ENCODE measurements around the gene ACCSL. TPM values are rescaled to one million over a fixed set of nuclear protein-coding genes. Genes with fewer than 3 reads are reported as not detected.

The ACCSL gene
- total and polyA plus RNA-seq, 2 donors from 2014 or later = not detected

GRCh38 chr11:44101098-44101497 is 53.3 kb downstream of the ACCSL start:
- DNase-seq (no peak), FAIRE-seq (no peak)
- Histone ChIP-seq H3K4me3 (ENCODE audit: low read length in 3 of 3) (no peak overlapping the region), H3K9ac (ENCODE audit: low read length in 3 of 3) (no peak overlapping the region), H3K27ac (ENCODE audit: low read depth in 2 of 2, low read length in 2 of 2) (no peak overlapping the region), H3K9me3 (ENCODE audit: control insufficient read depth in 2 of 3, insufficient read depth in 1 of 3, low read length in 3 of 3) (no peaks in the 10 kb centered on the region), H3K27me3 (ENCODE audit: control insufficient read depth, insufficient read depth, low read length) (no peaks in the 10 kb centered on the region), H3K4me1 (ENCODE audit: control insufficient read depth in 2 of 3, insufficient read depth in 2 of 3, low read depth in 1 of 3, low read length in 3 of 3) (peaks cover 0 to 3% (median 0%) of the 10 kb centered on the region in 3 donors), H3K36me3 (ENCODE audit: control insufficient read depth in 2 of 3, insufficient read depth in 3 of 3, low read length in 3 of 3) (peaks cover 0 to 4% (median 3%) of the 10 kb centered on the region in 3 donors)
- no peak for TF ChIP-seq CTCF (IDR thresholded peaks at IDR 0.05; ENCODE audit: borderline replicate concordance, extremely low read depth, insufficient read depth)
- intact Hi-C loops (cut with DNase I) = no loop called here

- FAIRE-seq = no peak
- no peaks in the 10 kb centered on the region for H3K4me1 ChIP-seq (ENCODE audit: control insufficient read depth in 2 of 3, insufficient read depth in 2 of 3, low read depth in 1 of 3, low read length in 3 of 3)
- no peak for DNase-seq
Observed at GRCh38 chr11:44104481-44105294, 56.9 kb downstream of the ACCSL start.

GRCh38 chr11:44108260-44108659 is 60.5 kb downstream of the ACCSL start:
- Histone ChIP-seq H3K36me3 (ENCODE audit: control insufficient read depth in 2 of 3, insufficient read depth in 3 of 3, low read length in 3 of 3) (peaks cover 0 to 16% (median 8%) of the 10 kb centered on the region in 3 donors), H3K4me1 (ENCODE audit: control insufficient read depth in 2 of 3, insufficient read depth in 2 of 3, low read depth in 1 of 3, low read length in 3 of 3) (no peaks in the 10 kb centered on the region), H3K4me3 (ENCODE audit: low read length in 3 of 3) (no peak overlapping the region), H3K9me3 (ENCODE audit: control insufficient read depth in 2 of 3, insufficient read depth in 1 of 3, low read length in 3 of 3) (no peaks in the 10 kb centered on the region), H3K27ac (ENCODE audit: low read depth in 2 of 2, low read length in 2 of 2) (no peak overlapping the region), H3K9ac (ENCODE audit: low read length in 3 of 3) (no peak overlapping the region), H3K27me3 (ENCODE audit: control insufficient read depth, insufficient read depth, low read length) (no peaks in the 10 kb centered on the region)
- no peak for TF ChIP-seq CTCF (IDR thresholded peaks at IDR 0.05; ENCODE audit: borderline replicate concordance, extremely low read depth, insufficient read depth)
- DNase-seq = no peak
- intact Hi-C loops (cut with DNase I) = no loop called here
- no peak for FAIRE-seq

More at GRCh38 chr11:44104481-44105294, 56.9 kb downstream of the ACCSL start:
- intact Hi-C loops (cut with DNase I) = no loop called here
- Histone ChIP-seq H3K27me3 (ENCODE audit: control insufficient read depth, insufficient read depth, low read length) (no peaks in the 10 kb centered on the region), H3K4me3 (ENCODE audit: low read length in 3 of 3) (no peak overlapping the region), H3K9ac (ENCODE audit: low read length in 3 of 3) (no peak overlapping the region), H3K36me3 (ENCODE audit: control insufficient read depth in 2 of 3, insufficient read depth in 3 of 3, low read length in 3 of 3) (peaks cover 0 to 9% (median 8%) of the 10 kb centered on the region in 3 donors), H3K27ac (ENCODE audit: low read depth in 2 of 2, low read length in 2 of 2) (no peak overlapping the region), H3K9me3 (ENCODE audit: control insufficient read depth in 2 of 3, insufficient read depth in 1 of 3, low read length in 3 of 3) (no peaks in the 10 kb centered on the region)
- no peak for TF ChIP-seq CTCF (IDR thresholded peaks at IDR 0.05; ENCODE audit: borderline replicate concordance, extremely low read depth, insufficient read depth)

Other genes starting within 250 kb of the ACCSL start
- gene ALKBH3, start 167.2 kb upstream of the ACCSL start, total RNA-seq = 49.0 TPM
- 23.8 TPM for gene ALKBH3, start 167.2 kb upstream of the ACCSL start, polyA plus RNA-seq (ENCODE audit: insufficient read depth, low read depth, low replicate concordance)
- gene C11orf96, start 105.3 kb upstream of the ACCSL start, total RNA-seq = 153 TPM
- gene C11orf96, start 105.3 kb upstream of the ACCSL start, polyA plus RNA-seq (ENCODE audit: insufficient read depth, low read depth, low replicate concordance) = 109 TPM
- 39.0 TPM for gene ACCS, start 18.3 kb downstream of the ACCSL start, total RNA-seq
- gene ACCS, start 18.3 kb downstream of the ACCSL start, polyA plus RNA-seq (ENCODE audit: insufficient read depth, low read depth, low replicate concordance) = 11.4 TPM
- 54.1 TPM for gene EXT2, start 47.7 kb downstream of the ACCSL start, total RNA-seq
- gene EXT2, start 47.7 kb downstream of the ACCSL start, polyA plus RNA-seq (ENCODE audit: insufficient read depth, low read depth, low replicate concordance) = 29.8 TPM